NOMO-1 (cell line): ENCODE data around the gene IGF2R.
A peak's percentile ranks its signal among the peaks of the same experiment; 100 is the strongest.
"Not testable (repeated sequence)": the region's sequence is repeated elsewhere in the genome, so short reads cannot be mapped to it uniquely, and the experiment has no call there.

ENCODE experiments used
- DNase-seq, 2 experiments: peaks; one replicate each; lab custom pipeline; 2025; ENCODE audit not compliant: unreplicated experiment in 2 of 2; lab: John Stamatoyannopoulos, UW

Gene IGF2R

GRCh38 chr6:160133441-160134336, 164.8 kb downstream of the IGF2R start:
- DNase-seq, result no peak

GRCh38 chr6:160134337-160134751, 165.5 kb downstream of the IGF2R start:
- not testable (repeated sequence) for DNase-seq

DNA sequence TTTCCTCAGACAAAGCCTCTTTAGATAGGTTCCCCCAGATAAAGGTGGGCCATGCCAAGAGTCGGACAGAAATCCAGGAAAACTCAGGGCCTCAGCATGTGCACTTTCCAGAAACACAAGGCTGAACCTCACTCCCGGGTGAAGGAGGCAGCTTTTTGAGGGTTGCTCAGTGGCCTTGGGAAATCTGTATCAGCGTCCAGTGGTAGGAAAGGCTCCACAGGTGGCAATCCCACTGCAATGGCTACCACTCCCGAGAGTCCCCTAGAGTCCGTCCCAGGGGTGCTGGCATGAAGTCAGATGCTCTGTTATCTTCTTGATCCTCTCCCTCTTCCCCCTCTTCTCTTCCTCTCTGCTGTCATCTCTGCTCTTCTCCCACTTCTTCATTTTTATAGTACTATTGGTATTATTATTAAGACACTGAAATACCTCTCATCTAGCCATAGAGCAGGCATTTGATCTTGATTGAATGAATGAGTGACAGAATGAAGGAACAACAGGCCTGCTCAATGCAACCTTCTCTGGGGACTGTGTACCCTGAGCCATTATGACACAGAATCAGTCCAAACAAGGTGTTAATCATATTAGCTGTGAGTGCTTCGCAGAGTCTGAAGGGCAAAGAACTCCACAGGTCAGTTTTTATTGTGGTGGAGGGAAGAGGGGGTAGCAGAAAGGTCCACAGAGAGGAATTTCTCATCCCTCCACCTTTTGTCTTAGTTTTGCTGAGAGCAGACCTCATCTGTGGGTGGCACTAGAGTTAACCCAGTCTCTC, 166.1 kb downstream of the IGF2R start:
- no peak for DNase-seq

GRCh38 chr6:160135907-160136655, 167.2 kb downstream of the IGF2R start:
- DNase-seq, result no peak

DNA sequence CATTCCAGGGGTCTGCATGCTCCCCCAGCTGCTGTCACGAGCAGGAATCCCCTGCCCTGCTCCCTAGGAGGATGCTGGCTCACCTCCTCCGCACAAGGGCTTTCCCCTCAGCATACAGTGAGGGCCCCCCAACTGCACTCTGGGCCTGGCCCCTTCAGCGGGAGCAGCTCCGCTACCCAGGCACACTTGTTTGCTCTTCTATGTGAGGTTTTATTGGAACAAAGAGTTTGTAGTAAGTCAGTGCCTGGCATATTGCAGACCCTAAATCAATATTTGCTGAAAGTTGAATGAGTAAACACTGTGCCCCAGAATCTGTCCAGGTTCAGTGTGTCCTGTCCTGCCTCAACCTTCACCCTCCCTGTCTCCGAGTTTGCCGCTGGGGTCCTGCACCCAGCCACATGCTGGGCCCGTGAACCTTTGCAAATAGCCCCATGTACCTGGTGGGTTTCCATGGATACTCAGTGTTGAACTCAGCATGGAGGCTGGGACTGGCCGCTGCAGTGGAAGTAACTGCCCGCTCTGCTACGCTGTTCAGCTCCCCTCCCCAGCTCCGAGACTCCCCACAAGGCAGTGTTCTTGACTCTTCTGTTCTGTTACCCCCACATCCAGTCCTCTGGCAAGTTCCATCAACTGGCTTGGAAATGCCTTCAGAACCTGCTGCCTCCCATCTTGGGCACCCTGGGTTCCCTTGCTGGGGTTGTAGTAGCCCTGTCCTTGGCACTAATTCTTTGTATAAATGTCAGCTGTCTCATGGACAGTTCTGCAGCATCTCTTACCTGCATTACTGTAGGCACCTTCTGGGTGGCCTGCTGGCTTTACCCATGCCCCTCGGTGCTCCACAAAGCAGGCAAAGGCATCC, 168.5 kb downstream of the IGF2R start:
- no peak for DNase-seq

GRCh38 chr6:160137989-160138835, 169.3 kb downstream of the IGF2R start:
- peak in 1 of 2 experiments; percentile 10 for DNase-seq

- no peak for DNase-seq
Measured at GRCh38 chr6:160138839-160139419, 170.0 kb downstream of the IGF2R start.

DNA sequence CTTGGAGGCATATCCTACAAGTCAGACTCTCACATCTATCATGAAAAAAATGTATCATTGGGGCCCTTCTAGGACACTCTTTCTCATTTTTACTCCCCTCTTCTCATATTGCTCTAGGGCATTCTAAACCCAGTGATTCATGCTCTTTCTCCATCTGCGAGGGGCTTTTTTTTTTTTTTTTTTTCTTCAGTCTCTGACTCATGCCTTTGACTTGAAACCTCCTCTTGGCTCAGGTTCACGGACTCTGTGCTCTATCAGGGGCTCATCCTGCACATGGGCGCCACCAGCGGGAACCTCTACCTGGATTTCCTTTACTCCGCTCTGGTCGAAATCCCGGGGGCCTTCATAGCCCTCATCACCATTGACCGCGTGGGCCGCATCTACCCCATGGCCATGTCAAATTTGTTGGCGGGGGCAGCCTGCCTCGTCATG, 170.6 kb downstream of the IGF2R start:
- DNase-seq, result no peak

- not testable (repeated sequence) for DNase-seq
Measured at GRCh38 chr6:160140493-160140892, 171.6 kb downstream of the IGF2R start.

DNA sequence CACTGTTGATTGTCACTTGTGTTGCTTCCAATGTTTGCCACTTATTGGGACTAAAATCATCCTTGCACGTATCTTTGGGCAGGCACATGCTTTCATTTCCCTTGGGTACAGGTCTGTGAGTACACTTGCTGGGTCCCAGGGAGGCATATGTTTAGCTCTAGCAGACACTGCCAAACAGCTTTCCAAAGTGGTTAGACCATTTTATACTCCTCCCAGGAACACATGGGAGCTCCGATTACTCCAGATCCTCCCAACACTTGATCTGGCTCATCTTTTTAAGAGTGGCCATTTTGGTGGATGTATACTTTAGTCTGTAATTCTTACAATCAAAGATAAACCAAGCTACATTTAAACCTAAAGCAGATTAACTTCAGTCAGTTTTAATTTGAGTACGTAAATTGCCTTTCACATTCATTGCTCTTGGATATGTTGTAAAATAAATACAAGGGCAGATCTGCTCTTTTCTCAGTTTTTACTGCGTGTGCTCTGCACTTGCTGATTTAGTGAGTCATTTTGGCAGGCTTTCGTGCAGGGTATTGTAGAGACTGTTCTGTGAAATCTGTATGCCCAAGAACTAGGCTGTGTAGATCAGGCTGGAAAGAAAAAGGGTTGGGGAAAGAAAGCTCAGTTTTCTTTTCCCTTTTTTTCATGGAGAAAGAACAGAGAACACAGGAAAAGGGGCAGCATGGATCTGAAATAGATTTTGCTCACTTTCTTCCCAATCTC, 172.3 kb downstream of the IGF2R start:
- no peak for DNase-seq

GRCh38 chr6:160142115-160142715, 173.3 kb downstream of the IGF2R start:
- no peak for DNase-seq

- DNase-seq, result no peak
Measured at GRCh38 chr6:160146454-160147145, 177.7 kb downstream of the IGF2R start.

DNA sequence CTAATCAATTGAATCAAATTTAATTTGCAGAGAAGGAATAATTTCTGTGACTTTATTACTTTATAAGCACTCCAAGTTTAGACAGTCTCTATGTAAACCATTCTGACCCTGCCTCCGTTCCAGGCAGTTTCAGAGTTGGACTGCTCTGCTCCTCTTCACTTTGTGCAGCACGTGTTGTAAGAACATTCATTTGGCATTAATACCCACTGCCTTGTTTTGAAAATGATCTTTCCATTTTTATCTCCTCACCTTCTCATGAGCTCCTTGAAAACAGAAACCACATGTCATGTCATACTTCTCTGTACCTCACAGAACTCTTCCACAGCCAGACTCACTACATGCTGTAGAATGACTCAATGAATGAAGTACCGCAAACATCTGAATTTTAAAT, 178.3 kb downstream of the IGF2R start:
- no peak for DNase-seq

DNA sequence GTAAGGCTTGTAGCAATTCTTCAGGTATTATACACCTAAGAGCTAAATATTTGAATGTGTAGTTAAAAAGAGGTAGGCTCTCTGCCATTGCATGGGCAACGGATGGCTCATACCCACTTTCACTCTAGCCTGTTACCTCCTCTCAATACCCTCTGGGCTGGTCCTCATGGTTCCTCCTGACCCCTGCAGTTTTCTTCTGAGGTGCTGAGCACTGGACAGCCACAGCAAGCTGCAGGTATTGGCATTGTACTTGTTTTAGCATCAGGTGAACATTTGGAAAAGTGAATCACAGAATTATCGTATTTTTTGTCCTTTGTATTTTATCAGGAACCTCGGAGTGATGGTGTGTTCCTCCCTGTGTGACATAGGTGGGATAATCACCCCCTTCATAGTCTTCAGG, 185.6 kb downstream of the IGF2R start:
- no peak for DNase-seq

GRCh38 chr6:160156842-160157241, 188.0 kb downstream of the IGF2R start:
- no peak for DNase-seq

DNA sequence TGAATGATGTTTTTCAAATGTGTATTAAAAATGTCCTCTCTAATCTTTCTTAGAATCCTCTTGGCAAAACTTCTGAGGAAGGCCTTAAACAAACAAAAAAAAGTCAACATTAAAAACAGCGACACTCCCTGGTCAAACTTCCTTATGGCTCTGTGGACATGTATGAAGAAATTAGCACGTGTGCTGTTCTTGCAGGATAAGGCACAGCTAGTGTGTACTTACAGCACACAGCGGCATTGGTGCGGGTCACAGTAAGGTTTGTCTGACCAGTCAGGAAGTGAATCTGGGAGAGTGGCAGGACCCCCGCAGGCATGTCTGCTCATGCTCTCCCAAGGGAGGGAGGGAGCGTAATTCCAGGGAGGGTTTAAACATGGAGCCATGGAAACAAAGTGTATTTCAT, 191.6 kb downstream of the IGF2R start:
- DNase-seq, result no peak
